ENCODE measurements around the gene LARGE1. TPM values are rescaled to one million over a fixed set of nuclear protein-coding genes. Genes with fewer than 3 reads are reported as not detected.

The LARGE1 gene
- total and polyA plus RNA-seq, 2 experiments from 2014 or later, result 1.5 to 12.8 TPM

DNA sequence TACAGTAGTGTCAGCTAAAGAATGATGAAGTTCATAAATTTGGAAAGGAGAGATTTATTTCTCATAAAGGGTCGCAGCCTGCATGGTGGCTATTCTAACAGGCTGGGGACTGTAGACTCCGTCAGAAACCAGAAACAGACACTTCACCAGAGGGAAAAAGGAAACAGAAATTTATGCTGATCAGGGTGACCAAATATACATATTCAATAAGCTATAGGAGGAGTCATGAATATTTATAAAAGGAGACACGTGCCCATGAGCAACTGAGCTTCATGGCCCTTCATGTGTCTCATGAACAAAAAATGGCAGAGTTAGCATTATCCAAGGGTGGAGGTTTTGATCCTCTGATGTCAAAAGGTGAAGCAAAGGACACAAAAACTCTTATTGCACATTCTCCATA, 392.1 kb downstream of the LARGE1 start:
- Histone ChIP-seq H2AFZ (no peak overlapping the region), H3K9me3 (ENCODE audit: low read depth) (no peaks in the 10 kb centered on the region), H3F3A (ENCODE audit: insufficient read depth) (peaks cover 13% of the 10 kb centered on the region), H4K20me1 (ENCODE audit: insufficient read depth) (no peaks in the 10 kb centered on the region), H3K79me2 (ENCODE audit: insufficient read depth) (no peaks in the 10 kb centered on the region), H3K36me3 (ENCODE audit: low read depth) (no peaks in the 10 kb centered on the region), H3K4me3 (no peak overlapping the region), H3K27ac (no peak overlapping the region), H3K9me2 (ENCODE audit: insufficient read depth) (no peaks in the 10 kb centered on the region), H3K4me1 (ENCODE audit: insufficient read depth) (peaks cover 5% of the 10 kb centered on the region; the same call in 1 of the 2 replicates), H3K27me3 (replicated peaks; ENCODE audit: insufficient read depth) (no peaks in the 10 kb centered on the region), H3K4me2 (ENCODE audit: unreplicated experiment) (no peak overlapping the region), H3K9ac (no peak overlapping the region)
- in situ Hi-C loops (cut with MboI), result no loop called here
- TF ChIP-seq EZH2 (IDR thresholded peaks at IDR 0.05; ENCODE audit: insufficient read depth, poor library complexity, severe bottlenecking), result no peak
- no peak for DNase-seq
- WGBS, 2 experiments (ENCODE audit: low coverage in 1 of 2, low lambda C conversion rate in 2 of 2, missing lambda C conversion rate in 2 of 2), result 67 to 78% methylated on average over 3 of the region's 3 CpGs

DNA sequence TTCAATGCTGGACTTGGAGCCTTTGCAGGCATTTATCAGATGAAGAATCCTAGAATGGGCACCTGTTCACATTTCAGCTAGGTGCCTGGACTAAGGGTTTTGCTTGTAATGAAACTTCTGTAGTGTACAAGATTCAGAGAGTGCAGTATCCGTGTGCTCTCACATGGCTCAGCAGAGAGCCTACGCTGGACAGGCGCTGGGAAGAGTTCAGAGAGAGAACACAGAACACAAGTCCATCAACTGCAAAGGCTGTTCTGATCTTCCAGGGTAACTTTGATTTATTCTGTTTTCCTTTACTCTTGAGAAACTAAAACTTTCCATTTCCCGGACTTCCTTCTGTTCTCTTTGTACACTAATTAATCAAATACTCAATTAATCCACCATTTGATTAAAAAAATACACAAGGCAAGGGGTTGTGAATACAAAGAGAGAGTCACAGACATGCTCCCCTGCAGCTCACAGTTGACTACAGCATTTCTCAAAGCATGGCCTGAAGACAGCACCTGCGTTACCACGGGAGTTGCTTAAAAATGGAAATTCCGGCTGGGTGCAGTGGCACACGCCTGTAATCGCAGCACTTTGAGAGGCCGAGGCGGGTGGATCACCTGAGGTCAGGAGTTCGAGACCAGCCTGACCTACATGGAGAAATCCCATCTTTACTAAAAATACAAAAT, 393.7 kb downstream of the LARGE1 start:
- H4K20me1 ChIP-seq (ENCODE audit: insufficient read depth), result no peaks in the 10 kb centered on the region
- peaks cover 13% of the 10 kb centered on the region for H3F3A ChIP-seq (ENCODE audit: insufficient read depth)
- no peaks in the 10 kb centered on the region for H3K36me3 ChIP-seq (ENCODE audit: low read depth)
- in situ Hi-C loops (cut with MboI), result no loop called here
- H3K27me3 ChIP-seq (replicated peaks; ENCODE audit: insufficient read depth), result no peaks in the 10 kb centered on the region
- no peaks in the 10 kb centered on the region for H3K9me2 ChIP-seq (ENCODE audit: insufficient read depth)
- no peak overlapping the region for H3K27ac ChIP-seq
- H3K4me1 ChIP-seq (ENCODE audit: insufficient read depth), result peaks cover 5% of the 10 kb centered on the region; the same call in 1 of the 2 replicates
- no peak for TF ChIP-seq EZH2phosphoT487 (IDR thresholded peaks at IDR 0.05; ENCODE audit: insufficient read depth, low read depth)
- TF ChIP-seq EZH2 (IDR thresholded peaks at IDR 0.05; ENCODE audit: insufficient read depth, poor library complexity, severe bottlenecking), result no peak
- H3K4me2 ChIP-seq (ENCODE audit: unreplicated experiment), result no peak overlapping the region
- H3K9me3 ChIP-seq (ENCODE audit: low read depth), result no peaks in the 10 kb centered on the region
- WGBS, 2 experiments (ENCODE audit: low coverage in 1 of 2, low lambda C conversion rate in 2 of 2, missing lambda C conversion rate in 2 of 2), result 95 to 96% methylated on average over 12 of the region's 12 CpGs
- no peak overlapping the region for H3K4me3 ChIP-seq
- no peaks in the 10 kb centered on the region for H3K79me2 ChIP-seq (ENCODE audit: insufficient read depth)
- no peak overlapping the region for H2AFZ ChIP-seq
- DNase-seq, result no peak
- no peak overlapping the region for H3K9ac ChIP-seq

DNA sequence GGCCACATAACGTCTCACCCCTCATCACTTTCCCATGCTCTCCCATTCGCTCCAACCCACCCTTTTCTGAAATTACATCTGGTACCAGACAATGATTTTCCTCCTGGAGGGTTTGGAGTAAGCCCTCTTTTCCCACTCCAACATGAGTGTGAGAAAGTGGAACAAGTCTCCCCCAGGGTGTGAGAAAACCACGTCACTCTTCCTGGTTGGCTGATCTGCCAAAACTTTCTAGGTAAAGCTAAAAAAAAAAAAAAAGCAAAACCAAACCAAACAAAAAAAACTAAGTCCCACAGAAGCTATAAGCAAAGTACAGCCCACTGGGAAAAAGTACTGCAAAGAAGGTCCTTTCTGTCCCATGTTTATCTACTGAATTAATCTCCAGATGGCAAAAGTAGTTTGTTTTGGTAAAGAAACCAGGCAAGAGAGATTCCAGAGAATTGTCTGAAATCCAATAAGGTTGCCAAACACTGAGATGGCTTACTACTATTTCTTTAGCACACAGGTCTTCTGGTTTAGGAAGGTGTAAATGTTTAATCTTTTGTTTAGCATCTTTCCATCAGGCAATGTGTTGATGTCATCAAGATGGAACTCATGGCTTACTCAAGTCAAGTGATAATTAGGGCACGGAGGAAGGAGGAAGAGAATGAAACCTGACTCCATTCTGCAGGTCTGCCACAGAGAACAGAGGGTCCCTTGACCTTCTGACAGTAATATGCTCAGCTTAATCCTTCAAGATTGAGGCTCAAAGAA, 395.6 kb downstream of the LARGE1 start:
- H3F3A ChIP-seq (ENCODE audit: insufficient read depth), result peaks cover 8% of the 10 kb centered on the region
- H3K9me3 ChIP-seq (ENCODE audit: low read depth), result no peaks in the 10 kb centered on the region
- H4K20me1 ChIP-seq (ENCODE audit: insufficient read depth), result no peaks in the 10 kb centered on the region
- H3K36me3 ChIP-seq (ENCODE audit: low read depth), result no peaks in the 10 kb centered on the region
- peaks cover 2% of the 10 kb centered on the region; the same call in 1 of the 2 replicates for H3K4me1 ChIP-seq (ENCODE audit: insufficient read depth)
- in situ Hi-C loops (cut with MboI), result loop anchor here (25.0 kb wide), 1 partner anchor 588 kb away; no protein-coding TSS in a partner anchor
- WGBS, 2 experiments (ENCODE audit: low coverage in 1 of 2, low lambda C conversion rate in 2 of 2, missing lambda C conversion rate in 2 of 2), result 97% methylated on average over 4 of the region's 4 CpGs
- H2AFZ ChIP-seq, result no peak overlapping the region
- no peak overlapping the region for H3K4me2 ChIP-seq (ENCODE audit: unreplicated experiment)
- H3K9me2 ChIP-seq (ENCODE audit: insufficient read depth), result no peaks in the 10 kb centered on the region
- no peak for DNase-seq
- no peak for TF ChIP-seq EZH2phosphoT487 (IDR thresholded peaks at IDR 0.05; ENCODE audit: insufficient read depth, low read depth)
- TF ChIP-seq EZH2 (IDR thresholded peaks at IDR 0.05; ENCODE audit: insufficient read depth, poor library complexity, severe bottlenecking), result no peak
- H3K9ac ChIP-seq, result no peak overlapping the region
- no peak overlapping the region for H3K4me3 ChIP-seq
- H3K27me3 ChIP-seq (replicated peaks; ENCODE audit: insufficient read depth), result no peaks in the 10 kb centered on the region
- no peak overlapping the region for H3K27ac ChIP-seq
- H3K79me2 ChIP-seq (ENCODE audit: insufficient read depth), result no peaks in the 10 kb centered on the region

DNA sequence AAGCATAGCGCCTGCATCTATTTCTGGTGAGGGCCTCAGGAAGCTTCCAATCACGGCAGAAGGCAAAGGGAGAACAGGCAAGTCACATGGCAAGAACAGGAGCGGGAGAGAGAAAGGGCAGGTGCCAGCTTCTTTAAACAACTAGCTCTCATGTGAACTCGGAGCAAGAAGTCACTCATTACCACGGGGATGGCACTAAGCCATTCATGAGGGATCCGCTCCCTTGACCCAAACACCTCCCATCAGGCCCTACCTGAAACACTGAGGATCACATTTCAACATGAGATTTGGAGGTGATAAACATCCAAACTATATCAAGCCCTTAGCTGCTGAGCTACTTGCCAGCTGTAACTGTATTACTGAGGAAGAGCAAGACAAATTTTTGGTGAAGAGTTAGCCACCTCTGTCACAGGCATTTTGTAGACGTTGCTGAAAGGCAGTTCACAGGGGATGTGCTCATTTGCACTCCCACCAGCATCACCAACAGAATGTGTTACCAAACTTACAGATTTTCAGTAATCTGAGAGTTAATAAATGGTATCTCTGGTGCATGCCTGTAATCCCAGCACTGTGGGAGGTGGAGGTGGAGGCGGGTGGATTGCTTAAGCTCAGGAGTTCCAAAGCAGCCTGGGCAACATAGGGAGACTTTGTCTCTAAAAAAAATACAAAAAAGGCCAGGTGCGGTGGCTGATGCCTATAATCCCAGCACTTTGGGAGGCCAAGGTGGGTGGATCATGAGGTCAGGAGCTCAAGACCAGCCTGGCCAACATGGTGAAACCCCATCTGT, 398.2 kb downstream of the LARGE1 start:
- 94% methylated on average over 9 of the region's 9 CpGs for WGBS, 2 experiments (ENCODE audit: low coverage in 1 of 2, low lambda C conversion rate in 2 of 2, missing lambda C conversion rate in 2 of 2)
- in situ Hi-C loops (cut with MboI), result loop anchor here (25.0 kb wide), 1 partner anchor 590 kb away; no protein-coding TSS in a partner anchor
- no peaks in the 10 kb centered on the region for H3K36me3 ChIP-seq (ENCODE audit: low read depth)

More for the DNA sequence above, 398.2 kb downstream of the LARGE1 start:
- H3K9me3 ChIP-seq (ENCODE audit: low read depth), result no peaks in the 10 kb centered on the region
- H3K27ac ChIP-seq, result no peak overlapping the region
- H3K79me2 ChIP-seq (ENCODE audit: insufficient read depth), result no peaks in the 10 kb centered on the region
- no peaks in the 10 kb centered on the region for H3K9me2 ChIP-seq (ENCODE audit: insufficient read depth)
- H2AFZ ChIP-seq, result no peak overlapping the region
- H3K4me1 ChIP-seq (ENCODE audit: insufficient read depth), result 0 out of 2 replicates have a peak, but pooled peaks cover 4% of the 10 kb centered on the region
- H3K9ac ChIP-seq, result no peak overlapping the region
- no peaks in the 10 kb centered on the region for H3K27me3 ChIP-seq (replicated peaks; ENCODE audit: insufficient read depth)
- H3K4me3 ChIP-seq, result no peak overlapping the region
- no peaks in the 10 kb centered on the region for H4K20me1 ChIP-seq (ENCODE audit: insufficient read depth)
- H3F3A ChIP-seq (ENCODE audit: insufficient read depth), result peaks cover 3% of the 10 kb centered on the region; the same call in 1 of the 2 replicates
- DNase-seq, result no peak
- no peak for TF ChIP-seq EZH2phosphoT487 (IDR thresholded peaks at IDR 0.05; ENCODE audit: insufficient read depth, low read depth)
- TF ChIP-seq EZH2 (IDR thresholded peaks at IDR 0.05; ENCODE audit: insufficient read depth, poor library complexity, severe bottlenecking), result no peak
- H3K4me2 ChIP-seq (ENCODE audit: unreplicated experiment), result no peak overlapping the region

Measured in GM23248 (cell line).